GM12873 (cell line): ENCODE measurements around the gene CCDC197.

Experiments
- TF ChIP-seq, protein P1 (sequence below): IDR thresholded peaks from 2 replicates; pipeline ENCODE4 v1.5.1; 2012; ENCODE audit warnings: low read depth, mild to moderate bottlenecking, moderate library complexity, low read length, control low read depth; ENCODE audit not compliant: insufficient read depth; ENCODE audit errors: missing control alignments

Gene CCDC197

DNA sequence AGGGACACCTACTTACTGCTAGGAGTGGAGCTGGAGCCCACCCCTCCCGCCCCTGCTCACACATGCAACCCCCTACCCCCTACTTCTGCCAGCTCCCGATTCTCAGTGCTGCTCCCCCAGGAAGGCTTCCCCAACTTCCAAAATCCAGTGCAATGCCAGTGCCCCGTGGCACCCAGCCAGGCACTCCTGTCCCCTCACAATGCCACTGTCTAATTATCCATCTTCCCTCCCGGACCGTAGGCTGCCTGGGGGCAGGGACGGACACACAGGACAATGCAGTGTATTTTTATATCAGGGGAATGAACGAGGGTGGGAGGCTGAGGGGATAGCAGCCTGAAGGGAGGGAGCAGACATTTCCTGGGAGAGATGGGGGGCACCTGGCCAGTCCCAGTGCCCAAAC, 41.4 kb downstream of the CCDC197 start:
- TF ChIP-seq, protein P1, sequence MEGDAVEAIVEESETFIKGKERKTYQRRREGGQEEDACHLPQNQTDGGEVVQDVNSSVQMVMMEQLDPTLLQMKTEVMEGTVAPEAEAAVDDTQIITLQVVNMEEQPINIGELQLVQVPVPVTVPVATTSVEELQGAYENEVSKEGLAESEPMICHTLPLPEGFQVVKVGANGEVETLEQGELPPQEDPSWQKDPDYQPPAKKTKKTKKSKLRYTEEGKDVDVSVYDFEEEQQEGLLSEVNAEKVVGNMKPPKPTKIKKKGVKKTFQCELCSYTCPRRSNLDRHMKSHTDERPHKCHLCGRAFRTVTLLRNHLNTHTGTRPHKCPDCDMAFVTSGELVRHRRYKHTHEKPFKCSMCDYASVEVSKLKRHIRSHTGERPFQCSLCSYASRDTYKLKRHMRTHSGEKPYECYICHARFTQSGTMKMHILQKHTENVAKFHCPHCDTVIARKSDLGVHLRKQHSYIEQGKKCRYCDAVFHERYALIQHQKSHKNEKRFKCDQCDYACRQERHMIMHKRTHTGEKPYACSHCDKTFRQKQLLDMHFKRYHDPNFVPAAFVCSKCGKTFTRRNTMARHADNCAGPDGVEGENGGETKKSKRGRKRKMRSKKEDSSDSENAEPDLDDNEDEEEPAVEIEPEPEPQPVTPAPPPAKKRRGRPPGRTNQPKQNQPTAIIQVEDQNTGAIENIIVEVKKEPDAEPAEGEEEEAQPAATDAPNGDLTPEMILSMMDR, result no peak

DNA sequence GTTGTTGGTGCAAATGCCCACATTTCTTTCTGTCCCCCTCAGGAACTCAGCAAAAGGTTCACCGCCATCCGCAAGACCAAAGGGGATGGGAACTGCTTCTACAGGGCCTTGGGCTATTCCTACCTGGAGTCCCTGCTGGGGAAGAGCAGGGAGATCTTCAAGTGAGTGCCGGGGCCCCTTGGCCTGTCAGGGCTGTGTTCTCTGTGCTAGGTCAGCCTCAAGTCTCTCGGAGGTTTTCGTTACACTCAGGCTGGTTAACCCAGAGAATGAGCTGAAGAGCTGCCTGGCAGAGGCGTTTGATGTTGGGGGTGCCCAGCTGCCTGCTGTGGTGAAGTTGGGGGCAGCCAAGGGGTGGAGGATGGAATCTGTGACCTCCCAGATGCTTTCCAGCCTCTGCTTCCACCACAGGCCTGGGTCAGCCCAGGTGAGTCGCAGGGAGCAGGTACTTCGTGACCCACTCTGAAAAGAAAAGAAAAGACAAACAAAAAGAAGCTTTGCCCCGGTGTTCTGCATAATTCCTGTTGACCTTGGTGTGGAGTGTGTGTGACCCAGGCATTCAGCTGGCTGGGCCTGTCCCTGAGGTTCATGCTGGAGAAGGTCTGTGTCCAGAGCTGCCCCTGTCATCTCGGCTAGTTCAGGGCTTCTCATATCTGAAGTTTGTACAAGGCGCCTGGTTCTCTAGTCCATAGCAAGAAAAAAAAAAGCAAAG, 42.0 kb downstream of the CCDC197 start:
- TF ChIP-seq, protein P1, result no peak

- TF ChIP-seq, protein P1, result no peak
Measured at GRCh38 chr14:94040247-94040646, 43.1 kb downstream of the CCDC197 start.

DNA sequence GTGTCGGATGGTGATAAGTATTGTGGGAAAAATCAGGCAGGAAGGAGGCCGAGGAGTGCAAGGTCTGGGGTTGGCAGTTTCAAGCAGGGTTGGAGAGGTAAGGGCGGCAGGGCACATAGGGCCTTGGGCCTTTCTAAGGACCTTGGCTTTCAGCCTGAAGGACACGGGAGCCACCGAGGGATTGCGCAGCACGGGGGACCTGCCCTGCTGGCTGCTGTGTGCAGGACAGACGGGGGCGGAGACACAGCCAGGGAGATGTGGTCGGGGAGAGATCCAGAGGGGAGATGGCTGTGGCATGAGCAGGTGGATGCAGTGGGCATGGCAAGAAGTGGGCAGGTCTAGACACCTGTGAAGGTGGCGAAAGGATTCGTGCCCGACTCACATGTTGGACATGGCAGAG, 43.7 kb downstream of the CCDC197 start:
- TF ChIP-seq, protein P1, result no peak

- TF ChIP-seq, protein P1, result no peak
Measured at GRCh38 chr14:94041551-94042346, 44.6 kb downstream of the CCDC197 start.

DNA sequence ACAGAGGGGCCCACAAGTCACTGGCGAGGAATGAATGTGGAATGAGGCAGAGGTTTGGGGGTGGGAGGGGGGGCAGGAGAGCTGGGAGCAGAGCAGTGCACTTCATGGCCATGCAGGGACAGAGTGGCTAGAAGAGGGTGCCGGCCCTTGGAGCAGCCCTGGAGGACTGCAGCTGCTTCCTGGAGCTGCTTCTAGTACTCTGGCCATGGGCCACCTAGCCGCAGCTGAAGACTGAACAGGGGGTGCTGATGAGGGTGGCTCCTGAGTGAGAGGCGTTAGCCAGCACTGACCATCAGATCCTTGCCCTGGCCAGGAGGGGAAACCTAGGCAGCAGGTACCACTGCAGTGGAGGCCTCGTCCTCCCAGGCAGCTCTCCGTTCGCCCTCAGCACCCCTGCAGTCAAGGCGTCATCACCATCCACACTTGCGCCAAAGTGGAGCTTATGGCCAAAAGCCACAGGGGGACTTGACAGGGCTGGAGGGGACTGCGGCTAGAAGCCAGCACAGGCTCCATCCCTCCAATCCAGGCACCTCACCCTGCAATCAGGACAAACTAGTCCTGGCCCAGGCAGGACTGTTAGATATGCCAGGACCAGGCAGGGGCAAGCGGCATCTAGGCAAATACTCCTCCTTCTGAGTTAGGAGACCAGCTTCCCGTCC, 45.5 kb downstream of the CCDC197 start:
- TF ChIP-seq, protein P1, result no peak

DNA sequence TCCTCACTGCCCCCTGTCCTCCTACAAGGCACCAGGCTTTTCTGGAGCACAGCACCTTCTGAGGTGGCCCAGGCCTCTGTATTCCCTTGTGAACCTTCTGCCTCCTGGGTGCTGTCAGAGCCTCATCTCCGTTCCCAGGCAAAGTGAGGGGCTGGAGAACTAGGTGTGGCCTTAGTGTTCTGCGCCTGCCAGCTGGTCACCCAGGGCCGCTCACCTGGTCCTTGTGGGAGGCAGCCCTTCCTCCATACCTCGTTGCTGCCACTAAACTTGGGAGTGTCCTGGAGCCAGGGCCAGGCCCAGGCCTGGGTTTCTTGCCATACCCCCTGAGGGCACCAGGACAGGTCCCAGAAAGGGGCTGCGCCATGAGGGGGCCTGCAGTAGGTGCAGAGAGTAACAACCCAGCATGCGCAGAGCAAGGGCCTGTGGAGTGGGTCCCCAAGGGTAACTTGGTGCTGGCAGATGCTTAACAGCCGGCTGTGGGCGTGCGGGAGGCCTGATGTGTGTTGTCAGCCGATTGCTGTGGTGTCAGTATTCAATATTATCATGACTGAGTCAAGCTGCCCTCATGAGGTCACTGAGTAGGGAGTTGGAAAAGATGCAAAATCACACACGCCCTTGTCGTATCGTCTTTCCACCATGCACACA, 46.1 kb downstream of the CCDC197 start:
- TF ChIP-seq, protein P1, result no peak
